Testis (tissue), 2 donors: ENCODE results near the gene CLK2.

Source experiments
- POLR2A ChIP-seq: fragments of 450-650 bp; IDR thresholded peaks from one replicate; pipeline ENCODE4 v1.6.1; 2017; ENCODE audit warnings: antibody characterized with exemption, mild to moderate bottlenecking, moderate library complexity
- TF ChIP-seq, protein P1 (sequence below), 3 experiments: fragments of 450-650 bp in 2 of 3; fragments of 200-600 bp in 1 of 3; sonication (generic) in 1 of 3; IDR thresholded peaks; one replicate each; pipeline ENCODE4 v1.5.1; 2016 to 2019; ENCODE audit warnings: antibody characterized with exemption in 3 of 3, mild to moderate bottlenecking in 2 of 3, moderate library complexity in 1 of 3

DNA sequence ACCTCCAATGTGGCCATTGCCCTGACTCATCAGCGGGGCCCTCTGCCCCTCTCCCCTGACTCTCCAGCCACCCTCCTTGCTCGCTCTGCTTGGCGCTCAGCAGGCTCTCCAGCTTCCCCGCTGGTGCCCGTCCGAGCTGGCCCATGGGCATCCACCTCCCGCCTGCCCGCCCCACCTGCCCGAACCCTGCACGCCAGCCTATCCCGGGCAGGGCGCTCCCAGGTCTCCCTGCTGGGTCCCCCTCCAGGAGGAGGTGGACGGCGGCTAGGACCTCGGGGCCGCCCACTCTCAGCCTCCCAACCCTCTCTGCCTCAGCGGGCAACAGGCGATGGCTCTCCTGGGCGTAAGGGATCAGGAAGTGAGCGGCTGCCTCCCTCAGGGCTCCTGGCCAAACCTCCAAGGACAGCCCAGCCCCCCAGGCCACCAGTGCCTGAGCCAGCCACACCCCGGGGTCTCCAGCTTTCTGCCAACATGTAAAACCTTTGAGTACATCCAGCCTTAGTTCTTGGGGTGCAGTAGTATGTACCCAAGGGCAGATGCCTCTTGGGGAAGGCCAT is 14.8 kb upstream of the CLK2 start:
- TF ChIP-seq, protein P1, sequence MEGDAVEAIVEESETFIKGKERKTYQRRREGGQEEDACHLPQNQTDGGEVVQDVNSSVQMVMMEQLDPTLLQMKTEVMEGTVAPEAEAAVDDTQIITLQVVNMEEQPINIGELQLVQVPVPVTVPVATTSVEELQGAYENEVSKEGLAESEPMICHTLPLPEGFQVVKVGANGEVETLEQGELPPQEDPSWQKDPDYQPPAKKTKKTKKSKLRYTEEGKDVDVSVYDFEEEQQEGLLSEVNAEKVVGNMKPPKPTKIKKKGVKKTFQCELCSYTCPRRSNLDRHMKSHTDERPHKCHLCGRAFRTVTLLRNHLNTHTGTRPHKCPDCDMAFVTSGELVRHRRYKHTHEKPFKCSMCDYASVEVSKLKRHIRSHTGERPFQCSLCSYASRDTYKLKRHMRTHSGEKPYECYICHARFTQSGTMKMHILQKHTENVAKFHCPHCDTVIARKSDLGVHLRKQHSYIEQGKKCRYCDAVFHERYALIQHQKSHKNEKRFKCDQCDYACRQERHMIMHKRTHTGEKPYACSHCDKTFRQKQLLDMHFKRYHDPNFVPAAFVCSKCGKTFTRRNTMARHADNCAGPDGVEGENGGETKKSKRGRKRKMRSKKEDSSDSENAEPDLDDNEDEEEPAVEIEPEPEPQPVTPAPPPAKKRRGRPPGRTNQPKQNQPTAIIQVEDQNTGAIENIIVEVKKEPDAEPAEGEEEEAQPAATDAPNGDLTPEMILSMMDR (IDR thresholded peaks at IDR 0.05), result no peak
- no peak for TF ChIP-seq POLR2A
